DMS 273 (cell line): ENCODE results near the gene SPEG.

Experiments
- DNase-seq: peaks from one replicate; lab custom pipeline; 2025; ENCODE audit not compliant: unreplicated experiment; lab: John Stamatoyannopoulos, UW

Gene SPEG

GRCh38 chr2:219494952-219495530 lies 60.4 kb downstream of the SPEG start:
- peak; percentile 33 for DNase-seq

GRCh38 chr2:219495531-219496122 lies 61.0 kb downstream of the SPEG start:
- peak; percentile 95 for DNase-seq

- no peak for DNase-seq
These were observed 61.7 kb downstream of the SPEG start for GRCh38 chr2:219496247-219496824.

- DNase-seq = no peak
These were observed 62.3 kb downstream of the SPEG start for GRCh38 chr2:219496825-219497494.

DNA sequence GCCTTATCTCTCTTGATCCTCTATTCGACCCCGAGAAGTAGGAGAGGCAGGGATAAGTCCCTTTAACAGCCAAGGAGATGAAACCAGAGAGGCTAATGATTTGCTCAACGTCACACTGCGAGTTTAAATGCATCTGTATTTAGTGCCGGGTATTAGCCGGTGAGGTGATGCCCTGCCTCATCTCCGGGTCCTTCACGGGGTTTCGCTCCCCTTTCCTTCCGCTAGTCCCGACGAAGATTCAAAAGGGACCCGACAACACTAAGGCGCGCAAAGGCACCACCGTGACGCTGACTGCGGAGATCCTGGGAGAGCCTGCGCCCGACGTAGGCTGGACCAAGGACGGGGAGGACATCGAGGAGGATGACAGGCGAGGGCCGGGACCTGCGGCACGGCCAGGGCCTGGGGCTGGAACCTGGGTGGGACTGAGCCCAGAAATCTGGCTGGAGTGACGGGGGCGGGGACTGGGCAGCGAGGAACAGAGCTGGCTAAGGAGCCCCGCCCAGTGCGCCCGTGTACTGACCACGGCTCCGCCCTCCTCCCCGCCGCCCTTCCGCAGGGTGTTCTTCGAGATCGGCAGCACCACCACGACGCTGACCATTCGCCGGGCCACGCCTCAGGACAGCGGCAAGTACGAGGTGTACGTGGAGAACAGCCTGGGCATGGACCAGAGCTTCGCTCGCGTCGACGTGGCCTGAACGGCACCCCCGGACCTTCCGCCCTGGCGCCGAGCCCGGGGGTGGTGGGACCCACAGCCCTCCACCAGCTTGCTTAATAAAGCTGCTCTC lies 63.0 kb downstream of the SPEG start:
- DNase-seq = peak; percentile 54

DNA sequence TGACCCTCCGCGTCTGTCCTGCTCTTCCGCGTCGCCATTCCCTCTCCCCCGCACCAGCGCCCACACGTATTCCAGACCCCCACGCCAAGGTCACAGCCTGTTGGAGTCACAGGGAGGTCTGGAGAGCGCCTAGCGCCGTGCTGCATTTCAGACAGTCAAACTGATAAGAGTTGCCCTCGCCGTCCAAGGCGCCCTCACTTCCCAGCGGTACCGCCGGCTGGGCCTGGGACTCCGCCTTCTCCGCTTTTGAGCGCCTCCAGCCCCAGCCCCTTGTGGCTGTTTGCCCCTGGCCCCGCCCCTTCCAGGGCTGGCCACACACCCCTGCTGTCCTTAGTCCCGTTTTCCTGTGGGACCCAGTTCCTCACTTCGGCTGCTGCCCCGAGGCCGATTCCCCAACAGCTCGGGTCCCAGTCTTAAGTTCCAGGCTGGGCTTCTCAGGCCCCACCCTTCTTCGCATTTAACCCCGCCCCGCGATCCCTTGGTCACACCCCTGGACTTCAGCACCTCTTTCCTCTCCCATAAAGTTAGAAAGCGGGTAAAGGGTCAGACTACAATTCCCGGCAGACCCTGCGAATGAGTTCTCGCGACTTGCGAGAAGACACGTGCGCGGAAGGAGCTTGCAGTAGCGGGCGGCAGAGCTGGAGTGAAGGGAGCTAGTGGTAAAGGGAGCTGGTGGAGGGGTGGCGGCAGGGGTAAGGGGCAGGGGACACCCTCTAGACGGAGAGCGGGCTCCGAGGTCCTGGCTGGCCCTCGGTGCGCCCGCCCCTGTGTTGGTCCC lies 63.8 kb downstream of the SPEG start, which contains the start of gene GMPPA:
Gene GMPPA (plus strand): TSS at position 612 of the 778 bp plus-strand sequence. CDS start 1,085 bp downstream, outside the sequence.
- peak; percentile 99 for DNase-seq

DNA sequence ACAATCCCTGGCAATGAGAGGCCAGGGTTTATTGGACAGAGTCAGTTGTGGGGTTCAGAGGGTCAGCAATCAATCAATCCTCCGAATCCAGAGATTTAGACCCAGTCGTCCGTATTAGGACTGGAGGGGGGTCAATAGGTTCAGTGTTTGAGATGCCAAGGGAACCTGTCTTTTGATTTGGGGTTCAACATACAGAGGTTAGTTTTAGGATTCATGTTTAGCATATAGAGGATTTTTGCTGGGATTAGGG lies 64.3 kb downstream of the SPEG start:
- no peak for DNase-seq

DNA sequence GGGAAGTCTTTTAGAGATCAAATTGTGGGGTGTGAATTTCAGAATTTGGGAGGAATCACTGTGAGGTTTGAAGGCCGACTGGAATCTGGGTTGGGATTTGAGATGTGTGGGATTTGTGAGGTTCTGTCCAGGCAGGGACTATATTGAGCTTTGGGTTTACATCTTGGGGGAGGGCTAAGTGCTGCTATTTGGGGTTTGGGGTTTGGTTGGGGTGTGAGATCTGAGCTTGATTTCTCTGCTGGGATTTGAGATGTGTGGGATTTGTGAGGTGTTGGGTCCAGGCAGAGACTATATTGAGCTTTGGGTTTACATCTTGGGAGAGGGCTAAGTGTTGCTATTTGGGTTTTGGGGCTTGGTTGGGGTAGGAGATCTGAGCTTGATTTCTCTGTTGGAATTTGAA lies 64.9 kb downstream of the SPEG start:
- DNase-seq = no peak

DNA sequence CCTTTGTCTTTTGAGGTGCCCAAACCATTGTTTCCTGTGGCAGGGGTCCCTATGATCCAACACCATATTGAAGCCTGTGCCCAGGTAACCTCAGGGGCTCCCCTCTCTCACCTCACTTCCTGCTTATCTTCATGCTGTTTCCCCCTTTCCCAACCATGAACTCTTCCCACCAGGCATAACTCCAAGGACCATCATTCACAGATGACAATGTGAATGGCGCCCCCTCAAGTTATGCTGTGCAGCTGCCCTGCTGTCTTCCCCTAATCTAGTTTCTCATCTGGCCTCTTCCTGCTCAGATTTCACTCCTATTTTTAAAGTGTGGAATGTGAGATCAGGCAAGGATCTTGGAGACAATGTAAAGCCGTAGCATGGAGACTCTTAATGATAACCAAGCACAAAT lies 65.5 kb downstream of the SPEG start:
- DNase-seq = peak; percentile 57

- DNase-seq = no peak
These were observed 67.2 kb downstream of the SPEG start for GRCh38 chr2:219501849-219502248.

- no peak for DNase-seq
These were observed 68.0 kb downstream of the SPEG start for GRCh38 chr2:219502618-219503017.

DNA sequence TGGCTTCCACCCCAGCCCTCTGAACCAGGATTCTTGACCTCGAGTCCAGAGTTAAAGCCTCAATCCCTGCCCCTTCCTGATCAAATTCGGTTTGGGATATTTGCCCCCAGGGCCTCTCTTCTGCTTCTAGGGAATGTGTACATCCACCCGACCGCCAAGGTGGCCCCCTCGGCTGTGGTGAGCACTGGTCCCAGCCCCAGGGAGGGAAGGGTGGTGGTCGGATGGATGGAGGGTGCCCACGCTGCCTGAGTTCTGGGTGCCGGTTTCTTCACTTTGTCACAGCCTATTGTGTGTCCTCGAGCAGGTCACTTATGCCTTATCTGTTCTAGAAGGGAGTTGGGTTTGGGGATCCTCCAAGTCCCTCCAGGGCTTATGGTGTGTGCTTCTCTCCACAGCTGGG lies 70.9 kb downstream of the SPEG start:
- DNase-seq = no peak

- DNase-seq = peak; percentile 88
These were observed 71.6 kb downstream of the SPEG start for GRCh38 chr2:219506153-219506801.

DNA sequence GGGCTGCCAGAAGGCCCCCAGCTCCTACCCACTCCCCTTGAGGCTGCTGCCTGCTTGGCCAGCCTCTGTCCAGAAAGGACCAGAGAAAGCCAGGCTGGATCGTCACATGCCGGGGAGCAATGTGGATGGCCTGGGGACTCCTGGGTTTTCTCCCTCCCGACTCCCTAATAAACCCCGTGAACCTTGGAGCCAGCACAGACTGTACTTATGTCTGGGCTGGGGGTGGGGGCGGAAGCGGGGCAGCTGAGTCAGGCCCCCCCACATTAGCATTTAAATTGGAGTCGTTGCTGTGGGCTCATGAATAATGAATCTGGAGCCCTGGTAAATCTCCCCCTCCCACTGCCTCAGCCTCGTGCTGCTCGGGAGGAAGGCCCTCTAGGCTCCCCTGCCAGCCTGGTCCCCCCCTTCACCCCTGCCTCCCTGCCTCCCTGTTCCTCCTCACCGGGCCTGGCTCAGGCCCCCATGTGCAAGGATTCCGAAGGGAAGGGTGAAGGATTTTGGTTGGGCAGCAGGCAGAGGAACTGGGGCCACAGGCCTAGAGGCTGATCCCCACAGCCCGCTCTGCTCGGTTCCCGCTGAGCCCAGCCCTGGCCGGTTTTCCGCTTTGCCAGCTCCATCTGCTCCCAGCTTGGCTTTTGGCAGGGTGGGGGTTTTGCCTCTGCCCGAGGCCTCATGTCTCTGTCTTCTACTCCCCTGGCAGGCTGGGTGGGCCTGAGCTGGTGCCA lies 72.3 kb downstream of the SPEG start:
- DNase-seq = peak; percentile 98

DNA sequence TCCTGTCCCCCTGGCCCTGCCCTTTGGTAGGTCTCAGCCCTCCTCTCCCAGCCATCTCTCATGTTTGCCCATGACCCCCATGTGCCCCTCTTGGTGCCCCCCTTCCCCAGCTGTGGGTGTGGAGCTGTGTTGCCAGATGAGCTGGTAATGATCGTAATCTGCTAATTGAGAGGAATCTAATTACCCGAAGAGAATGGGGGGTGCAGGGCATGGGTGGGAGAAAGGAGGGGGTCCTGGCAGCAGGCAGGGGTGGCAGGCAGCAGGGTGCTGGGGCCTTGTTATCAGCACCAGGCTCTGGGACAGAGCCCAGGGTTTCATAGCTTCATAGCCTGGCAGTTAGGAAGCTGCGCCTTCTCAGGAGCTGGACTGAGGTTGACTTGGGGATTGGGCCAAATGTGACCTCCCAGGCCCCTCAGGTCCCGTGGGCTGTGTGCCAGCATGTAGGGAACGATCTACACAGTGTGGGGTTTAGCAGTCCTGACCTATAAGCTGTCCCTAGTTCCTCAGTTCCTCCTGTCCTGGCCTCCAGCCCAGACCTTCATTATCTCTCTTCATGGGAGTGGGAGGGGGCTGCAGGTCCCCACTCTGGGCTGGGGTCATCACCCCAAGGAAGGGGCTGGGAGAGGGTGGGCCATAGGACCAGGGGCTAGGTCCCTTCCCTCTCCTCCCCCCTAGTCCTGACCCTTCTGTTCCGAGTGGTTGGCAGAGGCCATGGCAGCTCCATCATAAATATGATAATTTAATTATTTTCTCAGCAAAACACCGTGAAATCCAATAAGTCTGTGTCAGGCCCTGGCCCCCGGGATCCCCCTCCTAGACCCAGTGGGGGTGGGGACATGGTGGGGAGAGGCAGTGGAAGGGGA lies 73.2 kb downstream of the SPEG start:
- peak; percentile 89 for DNase-seq

GRCh38 chr2:219508444-219508734 lies 73.7 kb downstream of the SPEG start:
- DNase-seq = peak; percentile 57

DNA sequence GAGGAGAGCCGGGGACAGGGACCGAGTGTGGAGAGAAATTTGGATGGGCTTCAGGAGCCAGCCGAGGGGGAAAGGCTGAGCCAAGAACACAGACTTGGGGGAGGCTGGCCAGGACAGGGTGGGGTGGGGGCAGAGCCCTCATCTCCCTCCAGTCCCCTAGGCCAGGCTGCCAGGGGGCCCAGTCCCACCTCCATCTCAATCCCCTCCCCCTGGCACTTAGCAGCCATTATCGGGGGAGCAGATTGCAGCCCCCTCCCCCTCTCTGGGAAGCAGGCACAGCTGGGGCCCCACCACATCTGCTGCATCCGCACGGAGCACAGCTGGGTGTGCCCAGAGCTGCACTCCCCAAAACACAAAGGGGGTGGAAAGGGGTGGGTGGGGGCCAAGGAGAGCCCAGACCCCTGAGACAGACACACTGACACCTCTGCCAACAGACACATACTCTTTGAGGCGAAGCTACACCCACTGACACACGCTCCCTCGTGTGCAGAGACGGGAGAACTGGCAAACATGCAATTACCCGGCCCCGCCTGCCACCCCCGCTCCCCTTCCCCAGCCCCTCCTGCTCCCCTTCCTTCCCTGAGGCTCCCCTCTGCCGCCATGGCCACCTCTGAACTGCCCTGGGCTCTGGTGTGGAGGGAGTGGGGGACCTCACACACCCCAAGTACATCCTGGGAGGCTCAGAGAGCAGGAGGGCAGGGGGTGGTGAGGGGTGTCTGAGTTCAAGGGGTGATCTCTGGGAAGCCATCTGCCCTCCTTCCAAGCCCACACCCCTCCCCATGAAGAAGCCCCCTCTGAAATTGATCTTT lies 74.5 kb downstream of the SPEG start:
- DNase-seq = peak; percentile 90
